Inflammatory macrophage treated with lipopolysaccharide for 1 hour (primary cell): ENCODE measurements around the gene CLEC16A.
A peak's percentile ranks its signal among the peaks of the same experiment; 100 is the strongest.

ENCODE experiments used
- DNase-seq, 2 donors: peaks; one replicate each; pipeline ENCODE4 v3.0.0-alpha.2; 2020 to 2022

CLEC16A gene

GRCh38 chr16:11045846-11046245 is 101.5 kb downstream of the CLEC16A start:
- no peak for DNase-seq

GRCh38 chr16:11046382-11046931 is 102.1 kb downstream of the CLEC16A start:
- DNase-seq: no peak

GRCh38 chr16:11047057-11047456 is 102.7 kb downstream of the CLEC16A start:
- no peak for DNase-seq

- DNase-seq: no peak
Observed at GRCh38 chr16:11047939-11048800, 103.8 kb downstream of the CLEC16A start.

GRCh38 chr16:11049396-11050059 is 105.2 kb downstream of the CLEC16A start:
- no peak for DNase-seq

GRCh38 chr16:11050536-11050935 is 106.2 kb downstream of the CLEC16A start:
- DNase-seq: no peak

GRCh38 chr16:11050944-11051343 is 106.6 kb downstream of the CLEC16A start:
- peak; percentile 24 to 29 for DNase-seq

- DNase-seq: no peak
Observed at GRCh38 chr16:11051430-11051829, 107.1 kb downstream of the CLEC16A start.

GRCh38 chr16:11051879-11052808 is 107.8 kb downstream of the CLEC16A start:
- peak; percentile 25 to 40 for DNase-seq

- DNase-seq: no peak
Observed at GRCh38 chr16:11053916-11054460, 109.6 kb downstream of the CLEC16A start.

GRCh38 chr16:11056090-11056992 is 112.0 kb downstream of the CLEC16A start:
- DNase-seq: no peak

GRCh38 chr16:11056993-11057649 is 112.8 kb downstream of the CLEC16A start:
- DNase-seq: no peak

GRCh38 chr16:11057711-11058345 is 113.5 kb downstream of the CLEC16A start:
- DNase-seq: no peak

GRCh38 chr16:11058832-11059231 is 114.5 kb downstream of the CLEC16A start:
- DNase-seq: no peak

GRCh38 chr16:11059588-11059987 is 115.2 kb downstream of the CLEC16A start:
- no peak for DNase-seq

GRCh38 chr16:11060364-11060763 is 116.0 kb downstream of the CLEC16A start:
- DNase-seq: no peak

- DNase-seq: no peak
Observed at GRCh38 chr16:11060842-11061241, 116.5 kb downstream of the CLEC16A start.

GRCh38 chr16:11061629-11062270 is 117.4 kb downstream of the CLEC16A start:
- DNase-seq: no peak

- DNase-seq: no peak
Observed at GRCh38 chr16:11063448-11064201, 119.3 kb downstream of the CLEC16A start.
